Frontal cortex (tissue), 4 donors: Measurements from ENCODE around the gene CCDC9B. TPM values are rescaled to one million over a fixed set of nuclear protein-coding genes. Genes with fewer than 3 reads are reported as not detected.
A peak's percentile ranks its signal among the peaks of the same experiment; 100 is the strongest.

Source experiments
- DNase-seq, 2 donors: peaks; one replicate each; pipeline ENCODE4 v3.0.0; 2012; ENCODE audit warnings: low spot score in 2 of 2
- FAIRE-seq: peaks from 2 replicates; lab custom pipeline; 2012; peaks lifted over from hg19 to GRCh38; lab: Jason Lieb, UNC
- total RNA-seq: library from RNA; depleted of rRNA; stranded (reverse); fragments of >200 nt; gene quantifications from one replicate; pipeline ENCODE4 v1.2.3, GENCODE V29; 2014
- donor health status: control.
- donor health status: control.
- donor health status: control.

CCDC9B gene
- total RNA-seq, 1 donor from 2014 or later: 0.41 TPM

- FAIRE-seq: no peak
These were observed 5.6 kb downstream of the CCDC9B start for GRCh38 chr15:40334941-40335795.

DNA sequence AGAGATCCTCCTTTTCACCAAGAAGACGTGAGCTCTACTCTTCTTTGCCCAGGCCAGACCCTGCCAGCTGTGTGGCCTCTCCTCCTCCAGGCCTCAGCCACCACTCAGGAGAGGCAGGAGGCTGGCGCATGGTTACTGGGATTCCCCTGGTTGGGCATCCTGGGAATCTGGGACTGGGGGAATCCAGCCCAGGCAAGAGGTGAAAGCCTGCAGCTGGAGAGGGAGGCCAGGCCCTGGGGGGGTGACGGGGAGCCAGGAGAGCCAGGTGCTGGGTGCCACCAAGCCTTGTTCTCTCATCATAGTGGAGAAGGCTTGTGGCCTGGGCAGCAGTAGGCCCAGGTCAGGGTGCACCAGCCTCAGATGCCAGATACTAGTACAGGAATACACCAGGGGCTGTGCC is 6.2 kb downstream of the CCDC9B start:
- DNase-seq (no peak), FAIRE-seq (no peak)

More at GRCh38 chr15:40334941-40335795, 5.6 kb downstream of the CCDC9B start:
- DNase-seq: no peak

- peak in 1 of 2 donors; percentile 59 for DNase-seq
- no peak for FAIRE-seq
These were observed 6.7 kb downstream of the CCDC9B start for GRCh38 chr15:40333922-40334492.

DNA sequence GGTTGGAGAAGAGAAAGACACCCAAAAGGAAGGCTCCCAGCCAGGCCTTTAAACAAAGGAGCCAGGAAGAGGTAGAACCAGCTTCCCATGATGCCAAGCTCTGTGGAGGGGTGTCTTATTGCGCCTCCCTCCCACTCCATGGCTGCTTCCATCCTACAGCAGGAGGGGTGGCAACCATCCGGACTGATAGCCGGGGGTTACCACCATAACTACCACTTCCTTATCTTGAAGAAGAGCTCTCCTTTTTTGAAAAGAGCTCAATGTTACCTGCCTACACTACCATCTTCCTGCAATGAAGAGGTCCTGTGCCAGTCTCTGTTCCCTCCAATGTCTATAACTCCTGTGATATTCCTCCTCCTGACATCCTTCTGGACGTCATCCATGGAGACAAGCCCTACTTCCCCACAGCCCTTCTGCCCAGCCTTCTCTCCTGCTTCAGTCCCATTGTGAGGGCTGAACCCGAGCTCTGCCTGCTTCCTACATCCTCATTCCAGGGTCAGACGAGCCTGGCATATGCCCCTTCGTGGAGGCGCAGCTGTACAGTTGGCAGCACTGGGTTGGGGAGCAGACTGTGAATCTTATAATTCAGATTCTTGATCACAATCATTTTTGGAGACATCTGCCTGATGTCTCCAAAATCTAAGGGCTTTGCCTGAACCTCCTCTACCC is 8.5 kb downstream of the CCDC9B start:
- FAIRE-seq: no peak

DNA sequence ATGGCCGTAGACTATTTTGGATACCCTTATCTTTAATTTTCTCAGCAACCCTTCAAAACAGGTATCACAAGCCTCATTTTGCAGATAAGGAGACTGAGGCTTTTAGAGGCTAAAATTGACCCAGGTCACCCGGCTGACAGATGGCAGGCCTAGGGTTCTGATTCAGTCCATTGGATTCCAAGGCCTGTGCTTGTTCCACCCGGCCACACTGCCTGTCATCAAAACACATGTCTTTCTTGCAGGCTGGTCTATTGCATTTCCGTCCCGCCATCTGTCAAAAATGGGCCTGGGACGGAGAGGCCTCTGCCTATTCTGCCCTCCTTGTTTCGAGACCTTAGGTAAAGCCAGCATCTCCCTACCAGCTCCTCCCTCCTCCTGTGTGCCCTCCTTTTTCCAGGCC is 9.1 kb downstream of the CCDC9B start:
- DNase-seq: no peak
- FAIRE-seq: no peak

More for the DNA sequence above, 8.5 kb downstream of the CCDC9B start:
- no peak for DNase-seq

DNA sequence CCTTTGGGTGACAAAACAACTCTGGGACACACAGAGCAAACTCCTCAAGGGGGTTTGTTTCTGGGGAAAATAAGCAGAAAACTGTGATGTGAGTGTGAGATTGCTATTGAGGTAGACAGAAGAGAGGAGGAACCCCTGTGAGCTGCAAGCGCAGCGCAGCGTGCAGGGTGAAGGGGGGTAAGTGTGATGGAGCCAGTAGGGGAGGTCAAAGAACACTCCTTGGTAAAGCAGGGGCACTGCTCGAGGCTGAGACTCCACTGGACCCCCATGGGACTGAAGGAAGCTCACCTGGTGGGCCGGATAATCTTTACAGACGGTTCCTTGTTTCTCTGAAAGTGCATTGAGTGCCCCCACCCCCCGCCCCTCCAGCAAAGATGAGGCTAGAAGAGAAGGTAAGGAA is 9.7 kb downstream of the CCDC9B start:
- no peak for FAIRE-seq
- DNase-seq: no peak

- DNase-seq (no peak), FAIRE-seq (no peak)
These were observed 10.3 kb downstream of the CCDC9B start for GRCh38 chr15:40330368-40330836.

DNA sequence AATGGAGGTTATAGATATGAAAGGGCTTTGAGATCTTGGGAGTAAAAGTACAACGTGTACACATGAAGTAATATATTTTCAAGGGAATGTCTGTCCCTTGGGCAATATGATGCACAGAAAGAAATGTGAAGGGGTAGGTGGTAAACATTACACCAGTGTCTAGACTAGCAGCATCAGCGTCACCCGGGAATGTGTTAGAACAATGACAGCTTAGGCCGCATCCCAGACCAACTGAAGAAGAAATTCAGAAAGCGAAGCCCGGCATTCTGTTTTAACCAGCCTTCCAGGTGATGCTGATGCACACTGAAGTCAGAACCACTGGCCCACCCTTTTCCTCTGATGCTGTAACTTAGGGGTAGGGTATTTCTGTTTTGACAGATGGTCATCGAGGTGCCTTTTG is 10.9 kb downstream of the CCDC9B start:
- FAIRE-seq: no peak
- DNase-seq: no peak

DNA sequence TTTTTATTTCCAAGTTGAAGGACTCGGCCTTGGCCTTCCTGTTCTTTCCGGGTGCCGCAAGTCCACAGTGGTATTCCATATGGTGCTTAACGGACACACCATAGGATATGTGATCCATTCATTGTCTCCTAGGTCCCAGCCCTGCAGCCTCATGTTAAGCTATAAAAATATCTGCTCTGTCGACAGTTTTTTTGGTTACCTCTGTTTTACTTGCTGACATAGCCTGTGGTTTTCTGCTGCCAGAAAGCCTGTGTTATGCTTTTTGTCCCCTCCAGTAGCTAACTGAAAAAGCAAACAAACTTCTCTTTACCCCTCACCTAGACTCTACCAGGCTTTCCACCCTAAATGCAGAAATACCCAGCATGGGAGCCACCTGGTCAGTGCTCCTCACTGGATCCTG is 12.0 kb downstream of the CCDC9B start:
- FAIRE-seq: no peak
- no peak for DNase-seq

DNA sequence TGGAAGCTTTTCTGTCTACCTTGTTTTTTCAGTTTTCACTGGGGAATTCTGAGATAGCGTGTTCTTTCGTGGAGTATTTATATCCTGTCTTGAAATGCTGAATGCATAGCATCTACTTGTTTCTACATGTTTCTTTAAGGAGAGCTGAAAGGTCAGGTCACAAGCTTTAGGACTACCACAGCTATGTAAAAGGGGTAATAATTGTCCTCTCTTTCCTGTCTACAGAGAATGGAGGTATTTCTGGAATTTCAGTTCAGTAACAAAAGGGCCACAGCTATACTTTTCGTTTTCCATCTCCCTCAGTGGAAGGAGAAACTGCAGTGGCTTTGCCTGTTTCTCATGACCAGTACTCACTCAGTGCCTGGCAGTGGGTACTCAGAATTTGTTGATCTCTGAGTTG is 12.6 kb downstream of the CCDC9B start:
- DNase-seq (no peak), FAIRE-seq (no peak)

- DNase-seq (no peak), FAIRE-seq (no peak)
These were observed 13.3 kb downstream of the CCDC9B start for GRCh38 chr15:40327457-40327856.

GRCh38 chr15:40325700-40326099 is 15.0 kb downstream of the CCDC9B start:
- DNase-seq: no peak
- no peak for FAIRE-seq

GRCh38 chr15:40325188-40325587 is 15.6 kb downstream of the CCDC9B start:
- FAIRE-seq (no peak), DNase-seq (no peak)

GRCh38 chr15:40323953-40324937 is 16.5 kb downstream of the CCDC9B start:
- peak in 1 of 2 donors; percentile 68 for DNase-seq
- no peak for FAIRE-seq

DNA sequence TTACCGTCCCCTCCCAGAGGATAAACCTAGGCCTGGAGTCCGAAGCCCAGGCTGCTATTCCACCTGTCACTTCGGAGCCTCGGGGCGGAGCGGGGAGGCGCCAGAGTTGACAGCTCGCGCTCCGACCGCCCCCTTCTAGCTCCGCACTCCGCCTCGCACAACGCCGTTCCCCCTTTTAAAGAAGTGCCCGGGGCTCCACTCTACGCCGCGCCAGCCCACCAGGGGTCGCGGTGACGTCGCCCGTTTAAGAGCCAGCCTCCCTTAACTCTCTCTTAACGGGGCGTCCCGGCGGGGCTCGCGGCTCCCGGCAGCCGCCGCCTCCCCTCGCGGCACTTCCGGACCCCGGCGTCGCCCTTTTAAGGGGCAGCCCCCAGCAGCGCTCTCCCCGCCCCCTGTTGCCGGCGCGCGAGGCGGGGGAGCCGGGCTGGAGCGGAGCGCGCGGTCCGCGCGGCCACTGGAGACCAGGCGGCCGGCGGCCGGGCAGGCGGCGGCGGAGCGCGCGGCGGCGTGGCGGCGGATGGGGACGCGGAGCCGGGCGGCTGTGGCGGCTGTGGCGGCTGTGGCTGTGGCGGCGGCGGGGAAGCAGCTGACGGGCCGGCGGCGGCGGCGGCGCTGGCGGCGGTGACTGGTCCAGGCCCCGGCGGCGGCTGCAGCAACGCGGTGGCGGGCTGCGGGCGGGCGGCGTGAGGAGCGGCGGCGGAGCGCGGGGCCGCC is 17.3 kb downstream of the CCDC9B start, which contains the start of gene INAFM2:
TSS of gene INAFM2 (plus strand) at position 454 of the 714 bp plus-strand sequence. CDS start 364 bp downstream, outside the sequence.
- DNase-seq (peak; percentile 91 to 93), FAIRE-seq (no peak)

- peak in 1 of 2 donors; percentile 44 for DNase-seq
- no peak for FAIRE-seq
These were observed 18.1 kb downstream of the CCDC9B start for GRCh38 chr15:40322531-40323238.

DNA sequence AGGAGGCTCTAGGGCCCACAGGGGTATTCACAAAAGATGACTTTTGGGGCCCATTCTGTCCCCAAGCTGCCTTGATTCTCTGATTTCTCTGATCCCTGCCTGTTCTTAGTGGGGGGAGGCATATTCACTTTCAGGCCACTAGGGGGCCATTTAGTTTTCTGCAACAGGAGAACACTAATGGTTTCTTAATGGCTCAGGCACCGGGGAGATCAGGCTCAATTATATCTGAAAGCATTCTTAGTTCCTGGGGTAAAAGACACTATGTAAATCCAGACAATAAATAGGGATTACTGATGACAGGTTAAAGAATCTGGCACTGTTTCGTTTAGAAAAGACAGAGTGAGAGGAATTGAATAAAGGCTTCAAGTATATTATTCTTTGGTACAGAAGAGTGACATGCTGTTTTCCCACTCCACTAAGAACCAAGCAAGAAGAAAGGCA is 19.8 kb downstream of the CCDC9B start:
- FAIRE-seq (no peak), DNase-seq (peak; percentile 67 to 69)

- FAIRE-seq (no peak), DNase-seq (no peak)
These were observed 20.3 kb downstream of the CCDC9B start for GRCh38 chr15:40320409-40320808.
